ENCODE data around the gene FCRL1. TPM values are rescaled to one million over a fixed set of nuclear protein-coding genes. Genes with fewer than 3 reads are reported as not detected.

Gene FCRL1
- total and polyA plus RNA-seq, 2 of the 8 experiments (the other 6 are each of a cell fraction or from before 2014, with no cell fraction given) = not detected

GRCh38 chr1:157842939-157843338 is 23.0 kb upstream of the FCRL1 start:
- H4K20me1 ChIP-seq (replicated peaks in 1 of 2; ENCODE audit: control insufficient read depth in 1 of 2, insufficient read depth in 2 of 2, low read length in 2 of 2) = no peaks in the 10 kb centered on the region
- no peak overlapping the region for H2BK20ac ChIP-seq (ENCODE audit: low read length)
- H3K27me3 ChIP-seq (replicated peaks in 1 of 4; ENCODE audit: control insufficient read depth in 3 of 4, extremely low read depth in 1 of 4, insufficient read depth in 3 of 4, low read length in 3 of 4) = no peaks in the 10 kb centered on the region
- H4K91ac ChIP-seq (replicated peaks; ENCODE audit: insufficient read length, low read length) = no peak overlapping the region
- no peaks in the 10 kb centered on the region for H3K79me2 ChIP-seq (ENCODE audit: control insufficient read depth in 1 of 2, insufficient read depth in 2 of 2, low read length in 2 of 2)
- no peak overlapping the region for H3K4me2 ChIP-seq (ENCODE audit: insufficient read depth in 1 of 2, low read depth in 2 of 2, low read length in 2 of 2)
- no peaks in the 10 kb centered on the region for H3K23me2 ChIP-seq (ENCODE audit: low read depth, low read length)
- H3K36me3 ChIP-seq (ENCODE audit: control insufficient read depth in 2 of 4, insufficient read depth in 4 of 4, low read length in 3 of 4) = no peaks in the 10 kb centered on the region
- CTCF ChIA-PET (ENCODE audit: partially characterized antibody) = no interaction called here
- H2BK120ac ChIP-seq (replicated peaks; ENCODE audit: low read depth, low read length) = no peak overlapping the region
- no peak overlapping the region for H4K8ac ChIP-seq (ENCODE audit: extremely low read depth, insufficient read depth, low read length)
- no peaks in the 10 kb centered on the region for H3K9me3 ChIP-seq (ENCODE audit: insufficient read depth in 2 of 2, low read depth in 1 of 2, low read length in 1 of 2)
- no peaks in the 10 kb centered on the region for H3K4me1 ChIP-seq (replicated peaks in 1 of 4; ENCODE audit: control insufficient read depth in 3 of 4, insufficient read depth in 4 of 4, low read length in 3 of 4)
- no peak overlapping the region for H3K18ac ChIP-seq (ENCODE audit: extremely low read depth, low read length)
- no peaks in the 10 kb centered on the region for H3K79me1 ChIP-seq (ENCODE audit: low read depth, low read length)
- H3K14ac ChIP-seq (ENCODE audit: insufficient read length) = no peak overlapping the region
- H3K56ac ChIP-seq (replicated peaks; ENCODE audit: insufficient read length, low read depth, low read length) = no peak overlapping the region
- POLR2A ChIA-PET (ENCODE audit: partially characterized antibody) = interaction anchor here (0.6 kb wide), 1 partner anchor 11 kb away, joined by 3 read pairs; no protein-coding TSS in a partner anchor
- DNase-seq (ENCODE audit: low read depth in 1 of 2, low spot score in 2 of 2) (no peak), FAIRE-seq (no peak)
- WGBS, 2 experiments (ENCODE audit: extremely low coverage in 1 of 2, insufficient coverage in 1 of 2, insufficient read length in 1 of 2, insufficient replicate concordance in 2 of 2, low coverage in 1 of 2, low lambda C conversion rate in 2 of 2, missing lambda C conversion rate in 1 of 2) = 67% methylated on average over 1 of the region's 1 CpG; no CpG with 5 or more reads in 1 of the 2 experiments
- H3K4ac ChIP-seq (replicated peaks; ENCODE audit: insufficient read length, low read depth, low read length) = no peak overlapping the region
- no peak overlapping the region for H3K4me3 ChIP-seq (ENCODE audit: extremely low read depth in 1 of 4, insufficient read depth in 2 of 4, low read depth in 3 of 4, low read length in 4 of 4)
- no peak overlapping the region for H4K5ac ChIP-seq (ENCODE audit: insufficient read length, low read depth, low read length)
- H2BK15ac ChIP-seq (ENCODE audit: low read length) = no peak overlapping the region
- H3K23ac ChIP-seq (ENCODE audit: insufficient read length) = no peak overlapping the region
- no peak overlapping the region for H3K27ac ChIP-seq (ENCODE audit: low read depth, low read length)
- H3K9ac ChIP-seq (replicated peaks in 1 of 4; ENCODE audit: extremely low read depth in 1 of 4, low read depth in 3 of 4, low read length in 3 of 4) = no peak overlapping the region
- no peak overlapping the region for H2BK12ac ChIP-seq (ENCODE audit: low read depth, low read length)
- H2AK5ac ChIP-seq (ENCODE audit: low read depth, low read length) = no peak overlapping the region
- H2AFZ ChIP-seq (ENCODE audit: low read length) = no peak overlapping the region
- no peak overlapping the region for H2BK5ac ChIP-seq (ENCODE audit: low read depth, low read length)
- TF ChIP-seq RFX5 (IDR thresholded peaks at IDR 0.05; ENCODE audit: borderline replicate concordance, low read depth, low read length) (no peak), JUND (IDR thresholded peaks at IDR 0.05; ENCODE audit: low read length) (no peak)

All from H1 (cell line).